ENCODE measurements around the gene HJURP.

HJURP gene

DNA sequence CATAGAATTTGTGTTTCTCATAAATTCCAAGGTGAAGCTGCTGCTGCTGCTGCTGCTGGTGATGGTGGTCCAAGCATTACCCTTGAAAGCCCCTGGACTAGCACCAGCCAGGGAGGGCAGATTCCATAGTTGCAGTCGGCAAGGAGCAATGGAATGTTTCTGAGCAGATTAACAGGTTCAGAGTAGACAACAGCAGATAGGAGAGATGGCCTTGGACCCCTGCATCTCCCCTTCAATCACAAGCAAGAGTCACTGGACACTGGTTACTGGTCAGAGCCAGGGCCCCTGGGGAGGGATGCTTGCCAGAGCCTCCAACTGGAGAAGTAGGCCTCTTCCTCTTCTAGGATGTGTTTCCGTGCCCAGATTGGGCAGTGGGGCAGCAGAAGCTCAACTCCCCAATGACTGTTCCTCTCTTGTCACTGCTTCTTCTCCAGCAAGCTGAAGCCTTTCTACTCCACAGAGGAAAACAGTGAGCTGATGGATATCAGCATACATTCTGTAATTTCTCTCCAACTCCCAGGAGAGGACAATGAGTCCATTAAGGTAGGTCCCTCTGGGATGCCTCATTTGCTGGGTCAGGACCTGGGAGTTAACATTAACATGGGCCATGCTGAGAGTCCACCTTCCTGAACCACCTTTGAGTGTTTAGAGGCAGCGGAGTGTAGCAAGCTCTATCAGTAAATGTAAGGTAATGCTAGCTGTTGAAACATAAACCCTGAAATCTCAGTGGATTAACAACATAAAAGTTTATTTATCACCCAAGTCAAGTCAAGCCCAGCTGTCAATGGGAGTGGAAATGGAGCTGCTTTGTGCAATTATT is 40.9 kb downstream of the HJURP start:
- no peak for DNase-seq

DNA sequence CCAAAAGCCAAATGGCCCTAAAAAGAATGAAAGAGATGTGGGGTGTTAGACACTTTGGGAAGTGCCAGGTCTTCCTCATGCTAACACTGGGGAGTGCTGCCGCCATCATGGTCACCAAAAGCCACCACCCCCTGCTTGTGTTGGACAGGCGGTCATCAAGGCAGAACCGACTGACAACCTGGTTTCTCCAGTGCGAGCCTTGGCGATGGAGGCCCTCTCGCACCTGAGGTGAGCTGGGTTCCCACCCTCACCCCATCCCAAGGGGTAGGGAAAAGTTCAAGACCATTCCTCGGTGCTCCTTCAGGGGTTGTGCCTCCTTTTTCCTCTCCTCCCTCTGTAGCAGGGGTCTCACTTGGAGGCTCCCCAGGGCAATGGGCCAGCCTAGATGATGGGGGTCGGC is 42.6 kb downstream of the HJURP start:
- DNase-seq, result no peak

GRCh38 chr2:233811087-233811486 is 43.2 kb downstream of the HJURP start:
- DNase-seq, result no peak

DNA sequence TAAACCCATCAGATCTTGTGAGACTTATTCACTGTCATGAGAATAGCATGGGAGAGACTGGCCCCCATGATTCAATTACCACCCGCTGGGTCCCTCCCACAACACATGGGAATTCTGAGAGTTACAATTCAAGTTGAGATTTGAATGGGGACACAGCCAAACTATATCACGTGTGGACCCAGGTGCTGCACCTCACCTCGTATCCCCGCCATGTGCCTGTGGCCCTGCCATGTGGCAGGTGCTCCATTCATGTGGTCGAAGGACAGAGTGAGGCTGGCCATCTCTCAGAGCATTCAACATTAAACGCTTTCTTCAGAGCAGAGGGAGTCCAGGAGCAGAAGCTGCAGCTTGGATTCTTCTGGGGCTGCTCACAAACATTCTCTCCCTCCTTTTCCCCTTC is 44.0 kb downstream of the HJURP start:
- DNase-seq, result no peak

GRCh38 chr2:233807966-233808935 is 46.1 kb downstream of the HJURP start:
- DNase-seq, result no peak

DNA sequence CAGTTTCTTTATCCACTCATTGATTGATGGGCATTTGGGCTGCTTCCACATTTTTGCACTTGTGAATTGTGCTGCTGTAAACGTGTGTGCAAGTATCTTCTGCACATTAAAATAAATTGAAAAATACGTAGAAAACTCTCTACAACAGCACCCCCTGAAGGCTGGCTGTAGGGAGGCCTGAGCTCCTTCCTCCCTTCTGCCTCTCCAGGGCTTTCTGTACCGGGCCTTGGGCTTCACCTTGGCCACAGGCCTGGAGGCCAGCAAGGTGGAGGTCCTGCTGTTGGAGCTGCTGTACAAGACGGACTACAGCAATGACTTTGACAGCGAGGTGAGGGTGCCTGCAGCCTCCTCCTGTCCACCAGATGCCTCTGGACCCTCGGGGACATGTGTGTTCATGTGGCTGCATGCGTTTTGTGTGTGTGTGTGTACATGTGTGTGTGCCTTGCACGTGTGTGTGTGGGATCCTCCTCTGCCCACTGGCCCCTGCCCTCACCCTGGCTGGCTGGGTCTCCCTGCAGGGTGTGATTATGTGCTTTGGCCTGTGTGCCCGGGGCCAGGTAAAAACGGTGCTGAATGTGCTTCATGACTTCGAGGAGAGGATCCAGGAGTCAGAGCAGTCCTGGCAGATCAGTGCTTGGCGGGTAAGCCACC is 47.0 kb downstream of the HJURP start:
- no peak for DNase-seq

DNA sequence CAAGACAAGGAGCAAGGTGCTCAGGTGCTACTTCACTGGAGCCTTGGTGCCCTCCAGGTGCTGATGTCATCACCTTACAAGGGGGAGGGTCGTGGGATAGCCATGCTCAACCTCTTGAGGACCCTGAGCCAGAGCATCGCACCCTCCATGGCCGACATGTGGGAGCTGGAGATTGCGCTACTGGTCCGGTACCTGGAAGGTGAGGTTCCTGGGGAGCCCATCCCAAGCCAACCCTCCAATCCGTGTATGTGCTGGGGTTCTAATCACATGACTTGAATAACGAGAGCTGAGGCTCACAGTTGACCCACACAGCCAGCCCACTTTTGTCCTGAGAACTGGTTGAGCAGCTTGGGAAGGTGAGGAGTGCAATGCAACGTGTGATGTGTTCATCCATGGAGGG is 50.3 kb downstream of the HJURP start:
- no peak for DNase-seq

- DNase-seq, result no peak
These were observed 50.9 kb downstream of the HJURP start for GRCh38 chr2:233803292-233803911.

GRCh38 chr2:233802132-233802815 is 52.1 kb downstream of the HJURP start:
- DNase-seq, result no peak

DNA sequence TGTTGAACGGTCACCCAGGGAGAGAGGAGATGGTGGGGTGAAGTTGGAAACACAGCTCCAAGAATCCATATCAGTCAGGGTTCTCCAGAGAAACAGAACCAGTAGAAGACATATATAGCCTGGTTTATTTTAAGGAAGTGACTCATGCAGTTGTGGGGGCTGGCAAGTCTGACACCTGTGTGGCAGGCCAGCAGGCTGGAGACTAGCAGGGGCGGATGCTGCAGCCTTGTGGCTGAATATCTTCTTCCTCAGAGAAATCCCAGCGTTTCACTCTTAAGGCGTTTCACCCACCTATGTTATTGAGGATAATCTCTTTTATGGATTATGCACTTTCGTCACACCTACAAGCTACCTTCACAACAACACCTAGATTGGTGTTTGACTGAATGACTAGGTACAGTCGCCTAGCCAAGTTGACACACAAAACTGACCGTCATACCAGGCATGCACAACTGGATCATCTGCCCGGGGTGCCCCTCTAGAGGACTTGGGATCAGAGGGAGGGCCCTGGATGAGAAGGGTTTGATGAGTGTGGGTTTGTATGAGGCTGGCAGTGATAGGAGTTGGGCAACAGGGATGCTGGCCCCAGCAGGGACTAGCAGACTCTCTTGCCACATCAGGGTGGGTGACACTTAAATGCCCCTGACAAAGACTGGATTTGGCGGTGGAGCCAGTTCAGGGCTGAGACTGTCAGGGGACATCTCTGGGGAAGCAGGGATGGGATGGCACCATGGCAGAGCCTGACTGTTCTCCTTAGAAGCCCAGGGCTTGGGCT is 52.8 kb downstream of the HJURP start:
- DNase-seq, result no peak

- DNase-seq, result no peak
These were observed 54.1 kb downstream of the HJURP start for GRCh38 chr2:233800208-233800607.

- DNase-seq, result no peak
These were observed 54.6 kb downstream of the HJURP start for GRCh38 chr2:233799716-233800115.

GRCh38 chr2:233799087-233799665 is 55.2 kb downstream of the HJURP start:
- DNase-seq, result no peak

DNA sequence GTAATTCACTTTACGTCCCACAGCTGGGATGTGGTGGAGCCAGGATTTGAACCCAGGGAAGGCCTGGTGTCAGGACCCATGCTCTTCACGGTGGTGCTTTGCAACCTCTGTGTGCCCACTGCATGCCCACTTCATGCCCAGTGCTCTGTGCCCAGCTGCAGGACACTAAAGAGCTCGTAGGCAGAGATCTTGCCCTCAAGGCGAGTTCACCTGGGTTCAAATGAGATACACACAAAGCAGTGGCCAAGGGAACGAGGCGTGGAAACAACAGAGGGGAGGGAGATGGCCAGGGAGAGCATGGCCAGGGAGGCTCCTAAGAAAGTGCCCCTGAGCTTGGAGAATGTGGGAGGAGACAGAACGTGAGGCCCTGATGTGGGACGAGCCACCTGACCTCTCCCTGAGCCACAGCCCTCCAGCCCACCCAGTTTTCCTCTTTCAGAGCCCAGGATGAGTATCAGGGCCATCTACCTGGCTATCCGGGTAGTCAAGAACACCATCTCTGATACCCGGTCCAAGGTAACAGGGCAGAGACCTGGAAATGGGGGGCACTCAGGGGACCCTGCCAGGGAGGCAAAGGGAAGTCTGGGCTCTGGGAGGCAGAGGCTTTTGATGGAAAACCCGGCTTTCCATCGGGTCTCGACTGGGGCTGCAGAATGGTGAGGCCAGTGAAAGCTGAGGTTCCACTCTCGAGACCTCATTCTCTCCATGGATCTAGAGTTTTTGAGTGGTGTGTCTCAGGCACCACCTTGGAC is 55.8 kb downstream of the HJURP start:
- DNase-seq, result no peak

DNA sequence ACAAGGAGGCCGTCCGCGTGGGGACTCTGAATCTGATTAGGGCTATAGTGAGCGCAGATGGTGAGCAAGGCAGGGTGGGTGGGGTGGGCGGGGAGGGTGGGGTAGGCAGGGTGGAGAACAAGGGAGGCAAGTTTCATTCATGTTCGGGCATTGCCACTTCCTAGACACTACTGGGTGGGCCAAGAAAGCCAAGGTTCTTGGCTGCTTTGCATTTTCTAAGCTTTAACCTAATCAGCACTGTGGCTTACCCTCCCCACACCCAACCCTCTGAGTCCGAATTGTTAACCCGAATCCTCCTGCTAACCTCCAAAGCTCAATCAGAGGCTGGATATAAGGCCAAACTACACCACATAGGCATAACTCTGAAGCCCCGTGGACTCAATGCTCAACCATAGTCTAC is 58.1 kb downstream of the HJURP start:
- DNase-seq, result no peak

DNA sequence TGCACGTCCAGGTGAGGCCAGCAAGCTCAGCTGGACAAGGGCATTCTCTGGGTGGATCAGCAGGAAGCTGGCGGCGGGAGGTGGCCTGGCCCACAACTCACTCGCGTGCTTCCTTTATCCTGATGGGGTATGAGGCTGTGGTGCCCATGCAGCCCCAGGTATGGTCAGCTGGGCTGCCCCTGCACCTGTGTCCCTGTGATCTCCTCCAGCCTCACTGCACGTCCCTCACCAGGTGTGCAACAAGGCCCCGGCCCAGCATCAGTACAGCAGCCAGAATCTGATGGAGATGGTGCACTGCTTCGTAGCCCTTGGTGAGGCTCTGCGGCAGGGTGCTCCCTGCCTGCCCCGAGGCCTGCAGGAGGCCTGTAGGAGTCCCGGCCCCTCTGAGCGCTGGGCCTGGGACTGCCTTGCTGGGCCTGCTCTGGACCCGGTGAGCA is 58.6 kb downstream of the HJURP start:
- DNase-seq, result no peak

- no peak for DNase-seq
These were observed 60.1 kb downstream of the HJURP start for GRCh38 chr2:233794128-233794658.

- no peak for DNase-seq
These were observed 60.7 kb downstream of the HJURP start for GRCh38 chr2:233793465-233794127.

GRCh38 chr2:233792720-233793119 is 61.6 kb downstream of the HJURP start:
- no peak for DNase-seq

Measured in NCI-H526 treated with DMSO at 0.1 percent for 48 hours (cell line).